ENCODE results near the gene HCRTR2. TPM values are rescaled to one million over a fixed set of nuclear protein-coding genes. Genes with fewer than 3 reads are reported as not detected.

The HCRTR2 gene
- total RNA-seq, 1 experiment from 2014 or later: not detected

- H4K20me1 ChIP-seq (ENCODE audit: low read length): no peaks in the 10 kb centered on the region
- no peak overlapping the region for H2AFZ ChIP-seq (ENCODE audit: low read length)
- no peak for TF ChIP-seq EZH2 (IDR thresholded peaks at IDR 0.05; ENCODE audit: low read length, unreplicated experiment)
- no peak for TF ChIP-seq CTCF (conservative IDR thresholded peaks at IDR 0.05; ENCODE audit: low read depth, low read length)
- no peak for TF ChIP-seq EZH2phosphoT487 (IDR thresholded peaks at IDR 0.05; ENCODE audit: borderline replicate concordance, low read length)
- H3K9ac ChIP-seq (ENCODE audit: low read length): no peak overlapping the region
- H3K36me3 ChIP-seq (ENCODE audit: low read depth, low read length): no peaks in the 10 kb centered on the region
- peak overlapping the region; percentile 37 for H3K4me2 ChIP-seq (ENCODE audit: low read length)
- POLR2A ChIA-PET (ENCODE audit: unreplicated experiment): no interaction called here
- ATAC-seq: peak; percentile 70
- BruUV-seq (replicated peaks): no TSS peak
- CTCF ChIA-PET: interaction anchor here (0.6 kb wide), 1 partner anchor 889 kb away, joined by 3 read pairs; no protein-coding TSS in a partner anchor
- no peaks in the 10 kb centered on the region for H3F3A ChIP-seq (ENCODE audit: low read length, unreplicated experiment)
- H3K79me2 ChIP-seq (ENCODE audit: low read length): no peaks in the 10 kb centered on the region
- intact Hi-C loops (cut with micrococcal nuclease): no loop called here
- no peak overlapping the region for H3K4me3 ChIP-seq (ENCODE audit: low read length)
- no peak overlapping the region for H3K27ac ChIP-seq (ENCODE audit: low read length)
- H3K4me1 ChIP-seq (ENCODE audit: insufficient read depth, low read length): peaks cover 16% of the 10 kb centered on the region
- DNase-seq: peak; percentile 53
- H3K27me3 ChIP-seq (ENCODE audit: low read length): no peaks in the 10 kb centered on the region
- no peaks in the 10 kb centered on the region for H3K9me2 ChIP-seq (replicated peaks; ENCODE audit: low read length)
- H3K9me3 ChIP-seq (ENCODE audit: low read length): no peaks in the 10 kb centered on the region
These were observed 42.7 kb upstream of the HCRTR2 start for GRCh38 chr6:55131616-55132015.

- no peaks in the 10 kb centered on the region for H3K79me2 ChIP-seq (ENCODE audit: low read length)
These were observed 37.4 kb upstream of the HCRTR2 start for GRCh38 chr6:55136916-55137315.

More at GRCh38 chr6:55136916-55137315, 37.4 kb upstream of the HCRTR2 start:
- ChIA-PET POLR2A (ENCODE audit: unreplicated experiment) (no interaction called here), CTCF (no interaction called here)
- Histone ChIP-seq H3K36me3 (ENCODE audit: low read depth, low read length) (no peaks in the 10 kb centered on the region), H3K27me3 (ENCODE audit: low read length) (no peaks in the 10 kb centered on the region), H3K9me2 (replicated peaks; ENCODE audit: low read length) (no peaks in the 10 kb centered on the region), H3K27ac (ENCODE audit: low read length) (no peak overlapping the region), H4K20me1 (ENCODE audit: low read length) (no peaks in the 10 kb centered on the region), H2AFZ (ENCODE audit: low read length) (no peak overlapping the region), H3K9me3 (ENCODE audit: low read length) (no peaks in the 10 kb centered on the region), H3K4me2 (ENCODE audit: low read length) (no peak overlapping the region), H3K4me1 (ENCODE audit: insufficient read depth, low read length) (peaks cover 5% of the 10 kb centered on the region), H3F3A (ENCODE audit: low read length, unreplicated experiment) (no peaks in the 10 kb centered on the region), H3K9ac (ENCODE audit: low read length) (no peak overlapping the region), H3K4me3 (ENCODE audit: low read length) (no peak overlapping the region)
- DNase-seq (no peak), ATAC-seq (no peak)
- no TSS peak for BruUV-seq (replicated peaks)
- intact Hi-C loops (cut with micrococcal nuclease): no loop called here
- TF ChIP-seq EZH2 (IDR thresholded peaks at IDR 0.05; ENCODE audit: low read length, unreplicated experiment) (no peak), EZH2phosphoT487 (IDR thresholded peaks at IDR 0.05; ENCODE audit: borderline replicate concordance, low read length) (no peak), CTCF (conservative IDR thresholded peaks at IDR 0.05; ENCODE audit: low read depth, low read length) (no peak)
